ENCODE measurements around the gene PLA1A. TPM values are rescaled to one million over a fixed set of nuclear protein-coding genes. Genes with fewer than 3 reads are reported as not detected.
A peak's percentile ranks its signal among the peaks of the same experiment; 100 is the strongest.

The PLA1A gene
- total and polyA plus RNA-seq, 4 donors: 1.8 to 10.3 (median 6.6) TPM

- 31 to 53% methylated on average over 6 of the region's 6 CpGs for WGBS, 2 donors
- no peak for DNase-seq
- peaks cover 0 to 4% (median 0%) of the 10 kb centered on the region in 4 donors for H3K9me3 ChIP-seq (ENCODE audit: control insufficient read depth in 4 of 4, insufficient read depth in 3 of 4, low read length in 3 of 4)
- H3K4me3 ChIP-seq: no peak overlapping the region
- ATAC-seq (ENCODE audit: insufficient read depth, low FRiP score): peak; percentile 43
- H3K4me1 ChIP-seq (ENCODE audit: control insufficient read depth in 5 of 5, insufficient read depth in 5 of 5, low read length in 5 of 5): peaks cover 0 to 3% (median 0%) of the 10 kb centered on the region in 5 donors
- H3K27me3 ChIP-seq (ENCODE audit: control insufficient read depth in 3 of 3, insufficient read depth in 3 of 3, low read length in 2 of 3): no peaks in the 10 kb centered on the region
- no peak overlapping the region for H3K27ac ChIP-seq (ENCODE audit: low read depth in 1 of 2, low read length in 1 of 2)
- H3K36me3 ChIP-seq (ENCODE audit: control insufficient read depth in 4 of 4, insufficient read depth in 4 of 4, low read length in 4 of 4): peaks cover 0 to 7% (median 5%) of the 10 kb centered on the region in 4 donors
- no peak overlapping the region for H3K9ac ChIP-seq (ENCODE audit: insufficient read depth in 1 of 2, low read length in 2 of 2)
- no peak for TF ChIP-seq CTCF (IDR thresholded peaks at IDR 0.05; ENCODE audit: control extremely low read depth, extremely low read depth)
Measured at GRCh38 chr3:119589102-119589773, 8.4 kb upstream of the PLA1A start.

- H3K4me3 ChIP-seq: no peak overlapping the region
- H3K36me3 ChIP-seq (ENCODE audit: control insufficient read depth in 4 of 4, insufficient read depth in 4 of 4, low read length in 4 of 4): peaks cover 0 to 7% (median 5%) of the 10 kb centered on the region in 4 donors
- whole genome bisulfite sequencing, 2 donors: 97 to 98% methylated on average over 1 of the region's 1 CpG
Measured at GRCh38 chr3:119590706-119591105, 7.0 kb upstream of the PLA1A start.

GRCh38 chr3:119592861-119593260 is 4.8 kb upstream of the PLA1A start:
- Histone ChIP-seq H3K36me3 (ENCODE audit: control insufficient read depth in 4 of 4, insufficient read depth in 4 of 4, low read length in 4 of 4) (peaks cover 0 to 7% (median under 1%) of the 10 kb centered on the region in 4 donors), H3K4me3 (no peak overlapping the region), H3K27me3 (ENCODE audit: control insufficient read depth in 3 of 3, insufficient read depth in 3 of 3, low read length in 2 of 3) (no peaks in the 10 kb centered on the region), H3K9me3 (ENCODE audit: control insufficient read depth in 4 of 4, insufficient read depth in 3 of 4, low read length in 3 of 4) (peaks cover 0 to 4% (median 0%) of the 10 kb centered on the region in 4 donors), H3K27ac (ENCODE audit: low read depth in 1 of 2, low read length in 1 of 2) (no peak overlapping the region), H3K4me1 (ENCODE audit: control insufficient read depth in 5 of 5, insufficient read depth in 5 of 5, low read length in 5 of 5) (peaks cover 0 to 14% (median 2%) of the 10 kb centered on the region in 5 donors), H3K9ac (ENCODE audit: insufficient read depth in 1 of 2, low read length in 2 of 2) (no peak overlapping the region)
- ATAC-seq (ENCODE audit: insufficient read depth, low FRiP score): no peak
- WGBS, 2 donors: 68 to 86% methylated on average over 1 of the region's 1 CpG
- DNase-seq: no peak
- no peak for TF ChIP-seq CTCF (IDR thresholded peaks at IDR 0.05; ENCODE audit: control extremely low read depth, extremely low read depth)

More at GRCh38 chr3:119590706-119591105, 7.0 kb upstream of the PLA1A start:
- Histone ChIP-seq H3K4me1 (ENCODE audit: control insufficient read depth in 5 of 5, insufficient read depth in 5 of 5, low read length in 5 of 5) (peaks cover 0 to 5% (median 0%) of the 10 kb centered on the region in 5 donors), H3K9me3 (ENCODE audit: control insufficient read depth in 4 of 4, insufficient read depth in 3 of 4, low read length in 3 of 4) (peaks cover 0 to 4% (median 0%) of the 10 kb centered on the region in 4 donors), H3K9ac (ENCODE audit: insufficient read depth in 1 of 2, low read length in 2 of 2) (no peak overlapping the region), H3K27me3 (ENCODE audit: control insufficient read depth in 3 of 3, insufficient read depth in 3 of 3, low read length in 2 of 3) (no peaks in the 10 kb centered on the region), H3K27ac (ENCODE audit: low read depth in 1 of 2, low read length in 1 of 2) (no peak overlapping the region)
- DNase-seq (no peak), ATAC-seq (ENCODE audit: insufficient read depth, low FRiP score) (no peak)
- no peak for TF ChIP-seq CTCF (IDR thresholded peaks at IDR 0.05; ENCODE audit: control extremely low read depth, extremely low read depth)
